OCI-LY1 (cell line): ENCODE results near the gene ALDH16A1.

Experiments
- H2AFZ ChIP-seq: fragments of 200-600 bp; sonication (generic), shearing (Covaris generic); 2 replicates; pipeline ENCODE4 v1.6.0; 2014; ENCODE audit warnings: antibody characterized with exemption, mild to moderate bottlenecking, low read length
- H3F3A ChIP-seq: fragments of 200-600 bp; sonication (generic), shearing (Covaris generic); 2 replicates; pipeline ENCODE4 v1.6.0; 2014; ENCODE audit warnings: mild to moderate bottlenecking, antibody characterized with exemption, low read length, moderate library complexity; ENCODE audit not compliant: insufficient read depth
- H3K27ac ChIP-seq: fragments of 200-600 bp; sonication (generic); 2 replicates; pipeline ENCODE4 v1.5.1; 2014; ENCODE audit warnings: low read length, mixed run types, mild to moderate bottlenecking, low read depth; ENCODE audit not compliant: poor library complexity, severe bottlenecking
- H3K27me3 ChIP-seq: fragments of 200-600 bp; sonication (generic); 2 replicates; pipeline ENCODE4 v1.6.0; 2014; ENCODE audit warnings: antibody characterized with exemption, mild to moderate bottlenecking, low read length, moderate library complexity; ENCODE audit not compliant: insufficient read depth
- H3K36me3 ChIP-seq: fragments of 200-600 bp; sonication (generic); 2 replicates; pipeline ENCODE4 v1.6.1; 2014; ENCODE audit warnings: mild to moderate bottlenecking, antibody characterized with exemption, low read length, moderate library complexity, mixed read lengths; ENCODE audit not compliant: insufficient read depth
- H3K4me1 ChIP-seq: fragments of 200-600 bp; sonication (generic); 2 replicates; pipeline ENCODE4 v1.5.1; 2014; ENCODE audit warnings: mild to moderate bottlenecking, low read length, moderate library complexity; ENCODE audit not compliant: insufficient read depth, severe bottlenecking
- H3K4me2 ChIP-seq: fragments of 200-600 bp; sonication (generic), shearing (Covaris generic); 2 replicates; pipeline ENCODE4 v1.6.1; 2014; ENCODE audit warnings: low read length
- H3K4me3 ChIP-seq: fragments of 200-600 bp; sonication (generic); 2 replicates; pipeline ENCODE4 v1.5.1; 2014; ENCODE audit warnings: low read length, low read depth, mild to moderate bottlenecking, mixed read lengths; ENCODE audit not compliant: poor library complexity, severe bottlenecking
- H3K79me2 ChIP-seq: fragments of 200-600 bp; shearing (Covaris generic); 2 replicates; pipeline ENCODE4 v1.6.1; 2016; ENCODE audit warnings: mixed run types, low read length, mixed read lengths; ENCODE audit not compliant: insufficient read depth
- H3K9ac ChIP-seq: fragments of 200-600 bp; sonication (generic), shearing (Covaris generic); 2 replicates; pipeline ENCODE4 v1.6.1; 2014; ENCODE audit warnings: mild to moderate bottlenecking, low read length, mixed read lengths
- H3K9me2 ChIP-seq: fragments of 200-600 bp; sonication (generic), shearing (Covaris generic); 2 replicates; pipeline ENCODE4 v1.6.1; 2014; ENCODE audit warnings: low read depth, mild to moderate bottlenecking, low read length, mixed read lengths
- H3K9me3 ChIP-seq: fragments of 200-600 bp; shearing (Covaris generic); 2 replicates; pipeline ENCODE4 v1.6.1; 2014; ENCODE audit warnings: low read length, mixed read lengths
- H4K20me1 ChIP-seq: fragments of 200-600 bp; sonication (generic), shearing (Covaris generic); 2 replicates; pipeline ENCODE4 v1.6.0; 2016; ENCODE audit warnings: mild to moderate bottlenecking, low read length; ENCODE audit not compliant: insufficient read depth
- EZH2 ChIP-seq: fragments of 200-600 bp; sonication (generic), shearing (Covaris generic); IDR thresholded peaks from 2 replicates; pipeline ENCODE4 v1.8.0; 2017; ENCODE audit warnings: borderline replicate concordance, mixed run types, mild to moderate bottlenecking, antibody characterized with exemption, low read length, moderate library complexity, mixed read lengths
- TF ChIP-seq, protein P1 (sequence below): fragments of 200-600 bp; sonication (generic), shearing (Covaris generic); IDR thresholded peaks from 2 replicates; pipeline ENCODE4 v1.5.1; 2017; ENCODE audit warnings: mild to moderate bottlenecking, antibody characterized with exemption, low read length, moderate library complexity, mixed read lengths

The ALDH16A1 gene

GRCh38 chr19:49413348-49413747, 39.7 kb upstream of the ALDH16A1 start:
- H2AFZ ChIP-seq = no peak overlapping the region
- no peaks in the 10 kb centered on the region for H4K20me1 ChIP-seq
- no peaks in the 10 kb centered on the region for H3K9me2 ChIP-seq
- H3K4me2 ChIP-seq = no peak overlapping the region
- no peak overlapping the region for H3K9ac ChIP-seq
- no peaks in the 10 kb centered on the region for H3K9me3 ChIP-seq
- H3K27me3 ChIP-seq = no peaks in the 10 kb centered on the region
- no peak overlapping the region for H3K4me3 ChIP-seq
- TF ChIP-seq EZH2 = no peak
- TF ChIP-seq, protein P1, sequence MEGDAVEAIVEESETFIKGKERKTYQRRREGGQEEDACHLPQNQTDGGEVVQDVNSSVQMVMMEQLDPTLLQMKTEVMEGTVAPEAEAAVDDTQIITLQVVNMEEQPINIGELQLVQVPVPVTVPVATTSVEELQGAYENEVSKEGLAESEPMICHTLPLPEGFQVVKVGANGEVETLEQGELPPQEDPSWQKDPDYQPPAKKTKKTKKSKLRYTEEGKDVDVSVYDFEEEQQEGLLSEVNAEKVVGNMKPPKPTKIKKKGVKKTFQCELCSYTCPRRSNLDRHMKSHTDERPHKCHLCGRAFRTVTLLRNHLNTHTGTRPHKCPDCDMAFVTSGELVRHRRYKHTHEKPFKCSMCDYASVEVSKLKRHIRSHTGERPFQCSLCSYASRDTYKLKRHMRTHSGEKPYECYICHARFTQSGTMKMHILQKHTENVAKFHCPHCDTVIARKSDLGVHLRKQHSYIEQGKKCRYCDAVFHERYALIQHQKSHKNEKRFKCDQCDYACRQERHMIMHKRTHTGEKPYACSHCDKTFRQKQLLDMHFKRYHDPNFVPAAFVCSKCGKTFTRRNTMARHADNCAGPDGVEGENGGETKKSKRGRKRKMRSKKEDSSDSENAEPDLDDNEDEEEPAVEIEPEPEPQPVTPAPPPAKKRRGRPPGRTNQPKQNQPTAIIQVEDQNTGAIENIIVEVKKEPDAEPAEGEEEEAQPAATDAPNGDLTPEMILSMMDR = no peak
- peaks cover 33% of the 10 kb centered on the region for H3K4me1 ChIP-seq
- no peaks in the 10 kb centered on the region for H3K79me2 ChIP-seq
- no peak overlapping the region for H3K27ac ChIP-seq
- H3F3A ChIP-seq = no peaks in the 10 kb centered on the region
- H3K36me3 ChIP-seq = no peaks in the 10 kb centered on the region

DNA sequence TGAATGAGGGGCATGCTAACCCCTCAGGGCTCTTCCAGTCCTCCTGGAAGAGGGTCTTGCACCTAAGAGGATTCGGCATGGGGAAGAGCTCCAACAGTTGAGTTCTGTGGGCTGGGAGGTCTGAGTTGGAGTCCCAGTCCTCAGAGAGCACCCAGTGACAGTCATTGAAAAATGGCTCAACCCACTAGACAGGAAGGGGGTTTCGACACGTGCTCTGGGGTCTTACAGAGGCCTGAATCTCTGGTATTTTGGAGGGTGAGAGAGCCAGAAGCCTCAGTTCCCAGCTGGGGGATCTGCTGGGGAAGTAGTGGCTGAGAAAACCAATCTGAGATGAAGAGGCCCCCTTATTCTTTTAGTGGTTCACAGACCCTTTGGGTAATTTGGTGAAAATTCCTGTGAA, 38.8 kb upstream of the ALDH16A1 start:
- no peak for TF ChIP-seq EZH2
- TF ChIP-seq, protein P1 = no peak
- no peaks in the 10 kb centered on the region for H3K79me2 ChIP-seq
- no peak overlapping the region for H3K4me2 ChIP-seq
- H3K9ac ChIP-seq = no peak overlapping the region
- no peaks in the 10 kb centered on the region for H3K27me3 ChIP-seq
- H3K36me3 ChIP-seq = no peaks in the 10 kb centered on the region
- H3K4me1 ChIP-seq = peaks cover 24% of the 10 kb centered on the region
- H3K9me2 ChIP-seq = no peaks in the 10 kb centered on the region
- H3K27ac ChIP-seq = no peak overlapping the region
- H4K20me1 ChIP-seq = no peaks in the 10 kb centered on the region
- H3F3A ChIP-seq = no peaks in the 10 kb centered on the region
- H3K4me3 ChIP-seq = no peak overlapping the region
- no peak overlapping the region for H2AFZ ChIP-seq
- H3K9me3 ChIP-seq = no peaks in the 10 kb centered on the region

- no peaks in the 10 kb centered on the region for H3K27me3 ChIP-seq
- H3K9ac ChIP-seq = no peak overlapping the region; the same call in 1 of the 2 replicates
- H3K4me3 ChIP-seq = no peak overlapping the region
- H3K9me2 ChIP-seq = no peaks in the 10 kb centered on the region
- no peak overlapping the region for H2AFZ ChIP-seq
- no peaks in the 10 kb centered on the region for H3F3A ChIP-seq
- TF ChIP-seq, protein P1 = no peak
- TF ChIP-seq EZH2 = no peak
- H3K36me3 ChIP-seq = no peaks in the 10 kb centered on the region
- no peaks in the 10 kb centered on the region for H3K79me2 ChIP-seq
- H3K4me1 ChIP-seq = peaks cover 14% of the 10 kb centered on the region
- no peaks in the 10 kb centered on the region for H3K9me3 ChIP-seq
- H3K27ac ChIP-seq = no peak overlapping the region
- H4K20me1 ChIP-seq = no peaks in the 10 kb centered on the region
- no peak overlapping the region; the same call in 1 of the 2 replicates for H3K4me2 ChIP-seq
Measured at GRCh38 chr19:49415102-49415809, 37.8 kb upstream of the ALDH16A1 start.
